HL-60 (cell line): ENCODE measurements around the gene PLA2G4B.

Source experiments
- DNase-seq, 2 experiments: peaks; one replicate each; pipeline ENCODE4 v3.0.0-alpha.2; 2010 to 2020; ENCODE audit warnings: low read depth in 1 of 2, low spot score in 1 of 2
- H3K27ac ChIP-seq: fragments of 250-450 bp; sonication (Bioruptor Pico); replicated peaks from 2 replicates; pipeline ENCODE4 v1.5.1; 2020; ENCODE audit warnings: mild to moderate bottlenecking, moderate library complexity
- H3K27me3 ChIP-seq: fragments of 250-450 bp; sonication (Bioruptor Pico); 2 replicates; pipeline ENCODE4 v1.5.1; 2021; ENCODE audit warnings: mild to moderate bottlenecking, moderate library complexity; ENCODE audit not compliant: insufficient read depth, poor library complexity, severe bottlenecking
- H3K4me3 ChIP-seq: replicated peaks from 2 replicates; pipeline ENCODE4 v1.5.1; 2011; ENCODE audit warnings: mild to moderate bottlenecking, control low read depth, low read length; ENCODE audit not compliant: insufficient read depth
- GABPA ChIP-seq: IDR thresholded peaks from 2 replicates; pipeline ENCODE4 v1.6.1; 2012; ENCODE audit warnings: low read depth
- POLR2AphosphoS5 ChIP-seq: IDR thresholded peaks from 2 replicates; pipeline ENCODE4 v1.6.1; 2012; ENCODE audit warnings: low read depth
- SPI1 ChIP-seq: IDR thresholded peaks from 2 replicates; pipeline ENCODE4 v1.6.1; 2012; ENCODE audit warnings: low read depth, mild to moderate bottlenecking, borderline replicate concordance
- TF ChIP-seq, protein P1 (sequence below): IDR thresholded peaks from 2 replicates; pipeline ENCODE4 v1.6.1; 2012; ENCODE audit warnings: low read depth; ENCODE audit not compliant: insufficient replicate concordance
- TF ChIP-seq, protein P2 (sequence below): IDR thresholded peaks from one replicate; pipeline ENCODE4 v1.5.1; 2011; ENCODE audit warnings: low read length, control low read depth, inconsistent platforms; ENCODE audit not compliant: insufficient read depth

Gene PLA2G4B

DNA sequence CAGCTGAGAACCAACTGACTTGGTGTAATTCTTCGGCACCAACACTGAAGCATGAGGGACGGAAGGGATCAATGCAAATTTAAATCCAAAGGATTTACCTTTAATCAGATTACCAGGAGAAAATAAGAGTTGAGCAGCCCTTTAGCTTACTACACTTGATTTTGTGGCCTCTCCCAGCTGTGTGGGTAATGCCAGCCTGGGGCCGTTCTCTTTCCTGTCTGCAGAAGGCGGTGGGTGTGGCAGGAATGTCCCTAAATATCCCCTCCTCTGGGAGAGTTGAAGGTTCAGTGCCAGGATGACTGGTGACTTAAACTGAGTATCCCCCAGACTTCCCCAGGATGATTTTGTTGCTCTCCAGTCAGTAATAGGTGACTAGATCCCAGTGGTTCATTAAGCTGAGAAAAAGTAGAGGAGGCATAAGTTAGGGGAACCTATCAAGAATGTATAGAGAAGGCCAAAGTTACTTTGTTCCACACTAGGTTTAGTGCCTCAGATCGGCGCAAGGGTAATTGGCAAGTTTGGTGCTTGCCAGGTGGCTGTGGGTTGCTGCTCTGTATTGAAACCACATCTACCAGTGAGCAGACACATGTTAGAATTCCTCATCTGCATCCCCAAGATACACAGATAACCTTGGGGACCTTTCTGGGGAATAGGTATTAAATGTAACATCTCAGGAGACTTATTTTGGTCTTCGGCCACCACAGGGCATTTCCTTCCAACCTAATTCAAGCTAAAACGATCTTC is 41.3 kb upstream of the PLA2G4B start:
- no peak overlapping the region for H3K4me3 ChIP-seq
- no peak overlapping the region for H3K27ac ChIP-seq
- TF ChIP-seq POLR2AphosphoS5 (no peak), SPI1 (no peak), GABPA (no peak)
- TF ChIP-seq, protein P1, sequence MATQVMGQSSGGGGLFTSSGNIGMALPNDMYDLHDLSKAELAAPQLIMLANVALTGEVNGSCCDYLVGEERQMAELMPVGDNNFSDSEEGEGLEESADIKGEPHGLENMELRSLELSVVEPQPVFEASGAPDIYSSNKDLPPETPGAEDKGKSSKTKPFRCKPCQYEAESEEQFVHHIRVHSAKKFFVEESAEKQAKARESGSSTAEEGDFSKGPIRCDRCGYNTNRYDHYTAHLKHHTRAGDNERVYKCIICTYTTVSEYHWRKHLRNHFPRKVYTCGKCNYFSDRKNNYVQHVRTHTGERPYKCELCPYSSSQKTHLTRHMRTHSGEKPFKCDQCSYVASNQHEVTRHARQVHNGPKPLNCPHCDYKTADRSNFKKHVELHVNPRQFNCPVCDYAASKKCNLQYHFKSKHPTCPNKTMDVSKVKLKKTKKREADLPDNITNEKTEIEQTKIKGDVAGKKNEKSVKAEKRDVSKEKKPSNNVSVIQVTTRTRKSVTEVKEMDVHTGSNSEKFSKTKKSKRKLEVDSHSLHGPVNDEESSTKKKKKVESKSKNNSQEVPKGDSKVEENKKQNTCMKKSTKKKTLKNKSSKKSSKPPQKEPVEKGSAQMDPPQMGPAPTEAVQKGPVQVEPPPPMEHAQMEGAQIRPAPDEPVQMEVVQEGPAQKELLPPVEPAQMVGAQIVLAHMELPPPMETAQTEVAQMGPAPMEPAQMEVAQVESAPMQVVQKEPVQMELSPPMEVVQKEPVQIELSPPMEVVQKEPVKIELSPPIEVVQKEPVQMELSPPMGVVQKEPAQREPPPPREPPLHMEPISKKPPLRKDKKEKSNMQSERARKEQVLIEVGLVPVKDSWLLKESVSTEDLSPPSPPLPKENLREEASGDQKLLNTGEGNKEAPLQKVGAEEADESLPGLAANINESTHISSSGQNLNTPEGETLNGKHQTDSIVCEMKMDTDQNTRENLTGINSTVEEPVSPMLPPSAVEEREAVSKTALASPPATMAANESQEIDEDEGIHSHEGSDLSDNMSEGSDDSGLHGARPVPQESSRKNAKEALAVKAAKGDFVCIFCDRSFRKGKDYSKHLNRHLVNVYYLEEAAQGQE, result no peak
- TF ChIP-seq, protein P2, sequence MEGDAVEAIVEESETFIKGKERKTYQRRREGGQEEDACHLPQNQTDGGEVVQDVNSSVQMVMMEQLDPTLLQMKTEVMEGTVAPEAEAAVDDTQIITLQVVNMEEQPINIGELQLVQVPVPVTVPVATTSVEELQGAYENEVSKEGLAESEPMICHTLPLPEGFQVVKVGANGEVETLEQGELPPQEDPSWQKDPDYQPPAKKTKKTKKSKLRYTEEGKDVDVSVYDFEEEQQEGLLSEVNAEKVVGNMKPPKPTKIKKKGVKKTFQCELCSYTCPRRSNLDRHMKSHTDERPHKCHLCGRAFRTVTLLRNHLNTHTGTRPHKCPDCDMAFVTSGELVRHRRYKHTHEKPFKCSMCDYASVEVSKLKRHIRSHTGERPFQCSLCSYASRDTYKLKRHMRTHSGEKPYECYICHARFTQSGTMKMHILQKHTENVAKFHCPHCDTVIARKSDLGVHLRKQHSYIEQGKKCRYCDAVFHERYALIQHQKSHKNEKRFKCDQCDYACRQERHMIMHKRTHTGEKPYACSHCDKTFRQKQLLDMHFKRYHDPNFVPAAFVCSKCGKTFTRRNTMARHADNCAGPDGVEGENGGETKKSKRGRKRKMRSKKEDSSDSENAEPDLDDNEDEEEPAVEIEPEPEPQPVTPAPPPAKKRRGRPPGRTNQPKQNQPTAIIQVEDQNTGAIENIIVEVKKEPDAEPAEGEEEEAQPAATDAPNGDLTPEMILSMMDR, result no peak

DNA sequence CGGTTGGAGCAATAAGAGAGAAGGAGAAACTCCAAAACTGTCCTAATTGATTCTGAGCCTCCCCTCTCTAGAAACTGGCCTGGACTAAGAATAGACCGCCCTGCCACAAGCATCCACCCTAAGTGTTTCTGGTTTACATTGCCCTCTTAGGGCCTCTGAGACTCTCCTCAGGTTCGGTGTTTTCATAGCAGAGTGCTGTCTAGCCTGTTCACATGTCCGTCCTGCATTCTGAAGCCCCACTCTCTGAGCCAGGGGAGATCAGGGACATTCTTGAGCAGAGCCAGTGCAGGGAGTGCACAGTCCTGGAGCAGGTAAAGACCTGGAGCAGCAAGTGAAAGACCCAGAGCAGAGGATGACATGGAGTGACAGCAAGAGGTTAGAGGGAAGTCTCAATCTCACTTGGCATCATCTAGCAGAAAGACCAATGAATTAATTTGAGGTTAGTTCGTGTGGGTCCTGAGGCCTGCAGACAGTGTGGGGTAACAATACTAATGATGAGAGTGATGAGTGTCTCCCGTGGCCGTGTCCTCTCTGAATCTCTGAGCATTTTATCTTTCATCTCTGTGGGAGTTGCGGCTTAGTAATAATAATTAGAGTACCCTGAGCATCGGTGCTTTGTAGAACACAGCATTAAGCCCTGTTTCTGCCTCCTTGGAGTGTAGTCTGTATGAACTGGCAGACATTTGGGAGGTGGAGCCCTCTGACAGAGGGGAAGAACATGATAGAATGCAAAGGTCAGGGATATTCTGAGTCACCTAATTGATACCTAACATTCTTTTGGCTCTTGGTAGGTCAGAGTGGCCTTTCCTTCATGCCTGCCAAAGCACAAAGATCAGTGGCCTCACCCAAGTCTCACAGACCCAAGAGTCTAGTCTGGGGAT is 39.8 kb upstream of the PLA2G4B start:
- H3K4me3 ChIP-seq, result no peak overlapping the region
- no peak for TF ChIP-seq SPI1
- TF ChIP-seq, protein P2, result no peak
- TF ChIP-seq POLR2AphosphoS5, result no peak
- no peak for TF ChIP-seq GABPA
- TF ChIP-seq, protein P1, result no peak
- DNase-seq, result no peak
- H3K27ac ChIP-seq, result no peak overlapping the region
- H3K27me3 ChIP-seq, result no peaks in the 10 kb centered on the region

More for the DNA sequence above, 41.3 kb upstream of the PLA2G4B start:
- H3K27me3 ChIP-seq, result no peaks in the 10 kb centered on the region
- DNase-seq, result no peak

DNA sequence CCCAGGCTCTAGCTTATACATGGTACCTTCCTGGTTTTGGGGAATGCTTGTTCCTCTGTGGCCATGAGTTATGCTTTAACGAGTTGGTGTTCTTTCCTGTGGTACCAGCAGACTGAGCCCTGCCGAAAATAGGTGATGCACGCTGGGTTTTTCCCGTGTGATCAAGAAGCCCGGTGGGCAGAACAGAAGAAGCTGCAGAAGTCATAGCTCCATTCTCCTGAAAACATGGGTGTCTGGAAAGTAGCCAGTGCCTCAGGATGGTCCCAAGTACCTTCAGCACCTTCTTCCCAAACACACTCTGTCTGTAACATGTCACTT is 39.2 kb upstream of the PLA2G4B start:
- H3K27me3 ChIP-seq, result no peaks in the 10 kb centered on the region
- H3K27ac ChIP-seq, result no peak overlapping the region
- DNase-seq, result no peak
- H3K4me3 ChIP-seq, result no peak overlapping the region
- TF ChIP-seq POLR2AphosphoS5, result no peak

DNA sequence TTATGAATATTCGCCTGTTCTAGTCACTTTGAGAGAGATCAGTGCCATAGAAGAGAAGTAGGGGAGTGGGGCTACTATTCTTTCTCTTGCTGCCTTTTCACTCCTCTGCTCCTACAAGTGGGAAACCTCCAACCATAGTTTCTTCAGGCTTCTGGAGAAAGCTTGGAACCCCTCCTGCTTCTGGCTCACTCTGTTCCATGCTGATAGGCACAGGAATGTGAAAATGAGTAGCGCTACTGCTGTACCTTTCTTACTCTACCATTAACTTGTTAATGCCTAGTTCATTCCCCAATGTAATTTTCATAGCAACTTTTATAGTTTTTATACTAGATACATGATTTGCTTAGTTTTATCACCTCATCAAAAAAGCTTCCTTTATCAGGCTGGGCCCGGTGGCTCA is 37.5 kb upstream of the PLA2G4B start:
- DNase-seq, result no peak
- no peak overlapping the region for H3K27ac ChIP-seq
- no peaks in the 10 kb centered on the region for H3K27me3 ChIP-seq
- TF ChIP-seq, protein P1, result no peak
- TF ChIP-seq GABPA (no peak), POLR2AphosphoS5 (no peak), SPI1 (no peak)
- TF ChIP-seq, protein P2, result no peak
- no peak overlapping the region for H3K4me3 ChIP-seq
